Measurements from ENCODE around the gene PLD1. TPM values are rescaled to one million over a fixed set of nuclear protein-coding genes. Genes with fewer than 3 reads are reported as not detected.
"Not testable (repeated sequence)": the region's sequence is repeated elsewhere in the genome, so short reads cannot be mapped to it uniquely, and the experiment has no call there.

The PLD1 gene
- polyA plus RNA-seq: 87.6 TPM
- long read RNA-seq, donor 1, partial matches to known transcripts: 19 of 22 reads
- long read RNA-seq, donor 1, other reads (novel, unspliced or antisense): 0 of 22 reads
- long read RNA-seq, donor 2, partial matches to known transcripts: 11 of 20 reads
- long read RNA-seq, donor 2, other reads (novel, unspliced or antisense): 6 of 20 reads
- long read RNA-seq, donor 3: 0 reads
- long read RNA-seq, donor 4: 0 reads
- long read RNA-seq, donor 5, partial matches to known transcripts: 0 of 1 reads
- long read RNA-seq, donor 5, other reads (novel, unspliced or antisense): 0 of 1 reads
- long read RNA-seq, donor 6, full-length matches to known transcripts: 2 of 13 reads
- long read RNA-seq, donor 6, partial matches to known transcripts: 11 of 13 reads
- long read RNA-seq, donor 6, other reads (novel, unspliced or antisense): 0 of 13 reads
- long read RNA-seq, donor 7, full-length matches to known transcripts: 3 of 3 reads
- long read RNA-seq, donor 7, partial matches to known transcripts: 0 of 3 reads
- long read RNA-seq, donor 7, other reads (novel, unspliced or antisense): 0 of 3 reads
- long read RNA-seq, donor 8, partial matches to known transcripts: 47 of 48 reads
- long read RNA-seq, donor 8, other reads (novel, unspliced or antisense): 0 of 48 reads
- long read RNA-seq, donor 9, partial matches to known transcripts: 0 of 1 reads
- long read RNA-seq, donor 9, other reads (novel, unspliced or antisense): 0 of 1 reads
- long read RNA-seq, donor 10, full-length matches to known transcripts: 4 of 12 reads
- long read RNA-seq, donor 10, partial matches to known transcripts: 8 of 12 reads
- long read RNA-seq, donor 10, other reads (novel, unspliced or antisense): 0 of 12 reads
- long read RNA-seq, donor 11, partial matches to known transcripts: 0 of 2 reads
- long read RNA-seq, donor 11, other reads (novel, unspliced or antisense): 0 of 2 reads

GRCh38 chr3:171809861-171810628 lies at the start of gene PLD1:
PLD1 (minus strand) TSS chr3:171810483; CDS start chr3:171738051, 72,432 bp downstream.
- Histone ChIP-seq H3K4me3 (ENCODE audit: low read length) (peak within 1 kb of the TSS; percentile 89), H3K36me3 (ENCODE audit: control insufficient read depth, insufficient read depth, low read length) (no peaks in the 10 kb centered on the region), H3K4me1 (ENCODE audit: control insufficient read depth, insufficient read depth, low read length) (peaks cover 7% of the 10 kb centered on the region), H3K27me3 (ENCODE audit: control insufficient read depth, insufficient read depth, low read length) (no peaks in the 10 kb centered on the region), H3K9me3 (ENCODE audit: control insufficient read depth, low read depth, low read length) (peaks cover 5% of the 10 kb centered on the region), H3K27ac (ENCODE audit: low read length) (peak within 1 kb of the TSS; percentile 94)
- WGBS (ENCODE audit: insufficient coverage, low lambda C conversion rate): no CpG with 5 or more reads among the region's 78 CpGs
- peak; percentile 79 to 92 for DNase-seq

- WGBS (ENCODE audit: insufficient coverage, low lambda C conversion rate): no CpG with 5 or more reads among the region's 4 CpGs
- H3K4me1 ChIP-seq (ENCODE audit: control insufficient read depth, insufficient read depth, low read length); DNase-seq; H3K36me3 ChIP-seq (ENCODE audit: control insufficient read depth, insufficient read depth, low read length); H3K4me3 ChIP-seq (ENCODE audit: low read length); H3K27ac ChIP-seq (ENCODE audit: low read length); H3K27me3 ChIP-seq (ENCODE audit: control insufficient read depth, insufficient read depth, low read length): not testable (repeated sequence)
- peaks cover 10% of the 10 kb centered on the region for H3K9me3 ChIP-seq (ENCODE audit: control insufficient read depth, low read depth, low read length)
Observed at GRCh38 chr3:171858770-171859169, 48.5 kb upstream of the PLD1 start.

- DNase-seq: no peak
- Histone ChIP-seq H3K4me3 (ENCODE audit: low read length) (no peak overlapping the region), H3K27ac (ENCODE audit: low read length) (no peak overlapping the region), H3K4me1 (ENCODE audit: control insufficient read depth, insufficient read depth, low read length) (no peaks in the 10 kb centered on the region), H3K9me3 (ENCODE audit: control insufficient read depth, low read depth, low read length) (peaks cover 10% of the 10 kb centered on the region), H3K36me3 (ENCODE audit: control insufficient read depth, insufficient read depth, low read length) (no peaks in the 10 kb centered on the region), H3K27me3 (ENCODE audit: control insufficient read depth, insufficient read depth, low read length) (no peaks in the 10 kb centered on the region)
- 100% methylated on average over 2 of the region's 2 CpGs for WGBS (ENCODE audit: insufficient coverage, low lambda C conversion rate)
Observed at GRCh38 chr3:171854649-171855305, 44.5 kb upstream of the PLD1 start.

GRCh38 chr3:171851660-171852058 lies 41.4 kb upstream of the PLD1 start:
- peaks cover 10% of the 10 kb centered on the region for H3K9me3 ChIP-seq (ENCODE audit: control insufficient read depth, low read depth, low read length)
- H3K27me3 ChIP-seq (ENCODE audit: control insufficient read depth, insufficient read depth, low read length): no peaks in the 10 kb centered on the region
- no peak for DNase-seq
- H3K4me3 ChIP-seq (ENCODE audit: low read length): no peak overlapping the region
- whole genome bisulfite sequencing (ENCODE audit: insufficient coverage, low lambda C conversion rate): no CpG with 5 or more reads among the region's 5 CpGs
- H3K36me3 ChIP-seq (ENCODE audit: control insufficient read depth, insufficient read depth, low read length): no peaks in the 10 kb centered on the region
- H3K27ac ChIP-seq (ENCODE audit: low read length): no peak overlapping the region
- H3K4me1 ChIP-seq (ENCODE audit: control insufficient read depth, insufficient read depth, low read length): no peaks in the 10 kb centered on the region

- 88% methylated on average over 4 of the region's 6 CpGs for WGBS (ENCODE audit: insufficient coverage, low lambda C conversion rate)
Observed at GRCh38 chr3:171850960-171851659, 40.8 kb upstream of the PLD1 start.

GRCh38 chr3:171850320-171850959 lies 40.2 kb upstream of the PLD1 start:
- Histone ChIP-seq H3K4me1 (ENCODE audit: control insufficient read depth, insufficient read depth, low read length) (no peaks in the 10 kb centered on the region), H3K9me3 (ENCODE audit: control insufficient read depth, low read depth, low read length) (peaks cover 10% of the 10 kb centered on the region), H3K36me3 (ENCODE audit: control insufficient read depth, insufficient read depth, low read length) (no peaks in the 10 kb centered on the region), H3K27me3 (ENCODE audit: control insufficient read depth, insufficient read depth, low read length) (no peaks in the 10 kb centered on the region), H3K4me3 (ENCODE audit: low read length) (no peak overlapping the region), H3K27ac (ENCODE audit: low read length) (no peak overlapping the region)
- no peak for DNase-seq
- WGBS (ENCODE audit: insufficient coverage, low lambda C conversion rate): no CpG with 5 or more reads among the region's 6 CpGs

More at GRCh38 chr3:171850960-171851659, 40.8 kb upstream of the PLD1 start:
- Histone ChIP-seq H3K4me3 (ENCODE audit: low read length) (no peak overlapping the region), H3K4me1 (ENCODE audit: control insufficient read depth, insufficient read depth, low read length) (no peaks in the 10 kb centered on the region), H3K27me3 (ENCODE audit: control insufficient read depth, insufficient read depth, low read length) (no peaks in the 10 kb centered on the region), H3K36me3 (ENCODE audit: control insufficient read depth, insufficient read depth, low read length) (no peaks in the 10 kb centered on the region), H3K9me3 (ENCODE audit: control insufficient read depth, low read depth, low read length) (peaks cover 10% of the 10 kb centered on the region), H3K27ac (ENCODE audit: low read length) (no peak overlapping the region)
- no peak for DNase-seq

- Histone ChIP-seq H3K9me3 (ENCODE audit: control insufficient read depth, low read depth, low read length) (peaks cover 9% of the 10 kb centered on the region), H3K36me3 (ENCODE audit: control insufficient read depth, insufficient read depth, low read length) (no peaks in the 10 kb centered on the region), H3K27ac (ENCODE audit: low read length) (no peak overlapping the region), H3K4me1 (ENCODE audit: control insufficient read depth, insufficient read depth, low read length) (no peaks in the 10 kb centered on the region), H3K27me3 (ENCODE audit: control insufficient read depth, insufficient read depth, low read length) (no peaks in the 10 kb centered on the region), H3K4me3 (ENCODE audit: low read length) (no peak overlapping the region)
- no peak for DNase-seq
- 46% methylated on average over 2 of the region's 6 CpGs for WGBS (ENCODE audit: insufficient coverage, low lambda C conversion rate)
Observed at GRCh38 chr3:171849617-171850319, 39.5 kb upstream of the PLD1 start.

- Histone ChIP-seq H3K4me3 (ENCODE audit: low read length) (no peak overlapping the region), H3K36me3 (ENCODE audit: control insufficient read depth, insufficient read depth, low read length) (no peaks in the 10 kb centered on the region), H3K9me3 (ENCODE audit: control insufficient read depth, low read depth, low read length) (no peaks in the 10 kb centered on the region), H3K27me3 (ENCODE audit: control insufficient read depth, insufficient read depth, low read length) (no peaks in the 10 kb centered on the region), H3K4me1 (ENCODE audit: control insufficient read depth, insufficient read depth, low read length) (no peaks in the 10 kb centered on the region), H3K27ac (ENCODE audit: low read length) (no peak overlapping the region)
- WGBS (ENCODE audit: insufficient coverage, low lambda C conversion rate): 100% methylated on average over 1 of the region's 3 CpGs
- no peak for DNase-seq
Observed at GRCh38 chr3:171847595-171848259, 37.4 kb upstream of the PLD1 start.

Measured in large intestine (tissue), 12 donors.